ENCODE results near the gene ERAL1.
"Not testable (repeated sequence)": the region's sequence is repeated elsewhere in the genome, so short reads cannot be mapped to it uniquely, and the experiment has no call there.

Gene ERAL1

GRCh38 chr17:28854457-28855335 is at the start of gene ERAL1:
ERAL1 (plus strand) TSS chr17:28855016; CDS start chr17:28855035, 19 bp downstream.
- DNase-seq, result peak; percentile 88

- DNase-seq, result no peak
Measured at GRCh38 chr17:28807925-28808634, 46.7 kb upstream of the ERAL1 start.

- no peak for DNase-seq
Measured at GRCh38 chr17:28810437-28810836, 44.4 kb upstream of the ERAL1 start.

DNA sequence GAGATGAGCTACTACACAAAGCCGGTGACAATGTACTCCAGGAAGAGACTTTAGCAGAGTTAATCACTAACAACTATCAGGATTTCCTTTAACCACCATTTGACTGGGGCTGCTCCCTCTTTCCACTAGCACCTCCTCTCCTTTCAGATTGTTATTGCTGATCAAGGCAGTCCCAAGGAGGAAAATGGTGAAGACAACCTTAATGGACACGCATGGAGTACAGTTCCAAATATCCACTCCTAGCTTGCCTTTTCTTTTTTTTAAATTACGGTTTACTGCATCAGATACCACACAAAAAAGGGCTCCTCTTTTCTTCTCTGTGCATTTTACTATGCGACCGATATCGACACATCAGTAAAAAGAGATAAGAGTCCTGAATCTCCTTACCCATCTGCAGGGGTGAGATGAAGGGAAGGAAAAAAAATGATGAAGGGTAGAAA is 43.1 kb upstream of the ERAL1 start:
- peak in 1 of 2 experiments; percentile 32 for DNase-seq

GRCh38 chr17:28812091-28812747 is 42.6 kb upstream of the ERAL1 start:
- peak; percentile 95 to 98 for DNase-seq

GRCh38 chr17:28812748-28813377 is 42.0 kb upstream of the ERAL1 start:
- no peak for DNase-seq

GRCh38 chr17:28816540-28816939 is 38.3 kb upstream of the ERAL1 start:
- DNase-seq, result no peak

- DNase-seq, result no peak
Measured at GRCh38 chr17:28818819-28819221, 36.0 kb upstream of the ERAL1 start.

GRCh38 chr17:28819582-28819981 is 35.2 kb upstream of the ERAL1 start:
- DNase-seq, result no peak

DNA sequence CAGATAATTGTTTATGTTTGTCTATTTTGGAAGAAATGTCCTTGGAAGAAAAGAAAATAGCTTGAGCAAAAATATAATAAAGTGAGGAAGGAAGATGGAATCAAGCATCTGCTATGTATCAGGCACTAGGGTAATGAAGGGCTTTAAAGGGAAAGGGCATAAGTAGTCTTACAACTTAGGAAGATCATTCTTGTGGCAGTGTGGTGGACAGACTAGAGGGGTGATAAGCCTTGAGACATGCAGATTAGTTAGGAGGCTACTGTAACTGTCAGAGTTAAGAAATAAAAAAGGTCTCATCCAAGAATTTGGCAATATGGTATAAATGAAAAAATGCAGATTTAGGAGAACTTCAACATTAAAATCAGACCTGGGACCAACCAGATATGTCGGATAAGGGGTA is 27.1 kb upstream of the ERAL1 start:
- DNase-seq, result no peak

- DNase-seq, result peak; percentile 4 to 9
Measured at GRCh38 chr17:28828294-28829040, 26.3 kb upstream of the ERAL1 start.

GRCh38 chr17:28834420-28834819 is 20.4 kb upstream of the ERAL1 start:
- DNase-seq, result no peak

- DNase-seq, result not testable (repeated sequence)
Measured at GRCh38 chr17:28836541-28836940, 18.3 kb upstream of the ERAL1 start.

- DNase-seq, result no peak
Measured at GRCh38 chr17:28839221-28839620, 15.6 kb upstream of the ERAL1 start.

DNA sequence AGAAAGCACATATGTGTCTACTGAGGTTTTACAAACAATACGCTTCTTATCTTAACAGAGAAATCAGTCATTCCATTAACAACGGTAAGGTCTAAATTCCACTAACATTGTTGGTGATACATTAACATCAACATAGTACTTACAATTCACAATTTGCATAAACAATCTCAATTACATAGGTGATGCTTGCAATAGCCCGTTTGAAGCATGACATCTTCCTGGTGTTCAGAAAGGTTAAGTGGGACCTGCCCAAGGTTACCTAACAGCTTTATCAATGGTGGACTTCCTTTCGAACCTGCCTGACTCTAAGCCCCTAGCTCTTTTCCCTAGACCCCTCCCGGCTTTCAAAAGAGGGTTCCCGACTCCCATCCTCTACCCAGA is 12.9 kb upstream of the ERAL1 start:
- DNase-seq, result no peak

GRCh38 chr17:28842282-28843012 is 12.4 kb upstream of the ERAL1 start, which contains the start of gene FAM222B:
FAM222B (minus strand) TSS chr17:28842790; CDS start chr17:28766667, 76,123 bp downstream.
- DNase-seq, result peak; percentile 88 to 91

DNA sequence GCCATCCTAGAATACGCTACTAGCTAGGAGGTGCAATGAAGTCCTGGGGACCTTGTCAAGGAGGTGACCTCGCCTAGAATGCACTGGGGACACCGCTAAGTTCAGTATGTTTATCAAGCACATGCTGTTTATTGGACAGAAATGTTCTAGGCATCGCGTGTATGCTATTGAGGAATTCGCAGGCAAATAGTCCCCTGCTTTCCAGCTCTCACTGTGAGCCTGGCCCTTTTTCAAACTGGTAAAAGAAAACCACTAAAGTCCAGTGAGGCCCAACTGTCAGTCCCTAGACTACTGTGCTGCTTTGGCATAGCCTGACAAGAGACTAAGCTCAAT is 11.0 kb upstream of the ERAL1 start:
- no peak for DNase-seq

GRCh38 chr17:28846231-28846630 is 8.6 kb upstream of the ERAL1 start:
- DNase-seq, result no peak

DNA sequence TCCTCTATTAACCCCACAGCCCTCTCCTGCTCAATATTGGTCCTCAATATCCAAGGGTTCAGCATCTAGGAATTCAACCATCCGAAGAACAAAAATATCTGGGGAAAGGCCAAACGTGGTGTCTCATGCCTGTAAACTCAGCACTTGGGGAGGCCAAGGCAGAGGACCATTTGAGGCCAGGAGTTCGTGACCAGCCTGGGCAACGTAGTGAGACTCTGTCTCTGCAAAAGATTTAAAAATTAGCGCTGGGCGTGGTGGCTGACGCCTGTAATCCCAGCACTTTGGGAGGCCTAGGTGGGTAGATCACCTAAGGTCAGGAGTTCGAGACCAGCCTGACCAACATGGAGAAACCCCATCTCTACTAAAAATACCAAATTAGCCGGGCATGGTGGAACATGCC is 8.1 kb upstream of the ERAL1 start:
- not testable (repeated sequence) for DNase-seq

GRCh38 chr17:28848667-28849066 is 6.1 kb upstream of the ERAL1 start:
- peak; percentile 71 to 76 for DNase-seq

GRCh38 chr17:28849281-28849680 is 5.5 kb upstream of the ERAL1 start:
- DNase-seq, result no peak

GRCh38 chr17:28853295-28853694 is 1.5 kb upstream of the ERAL1 start:
- DNase-seq, result no peak

All from activated T-cell treated with anti-CD3 and anti-CD28 coated beads, Interleukin-2, amount 50 U/mL, for 48 hours (primary cell).